HepG2 (cell line): ENCODE data around the gene NYAP2. TPM values are rescaled to one million over a fixed set of nuclear protein-coding genes. Genes with fewer than 3 reads are reported as not detected.

Experiments used
- ATAC-seq: fragments of 200-7000 bp; cut with Tn5 transposase; 3 replicates; pipeline ENCODE4 v1.9.1; 2020; ENCODE audit warnings: mild to moderate bottlenecking, moderate library complexity
- BruUV-seq: library from RNA; stranded (reverse); fragments of 400-500 nt; replicated peaks from 2 replicates; lab custom pipeline; 2021; lab: Mats Ljungman, UMichigan
- CTCF ChIA-PET: fragments of 300-600 bp; formaldehyde crosslinking; extraction: SDS; loops from one replicate; lab custom pipeline; 2021; ENCODE audit warnings: low total read pairs, inconsistent platforms, low intra/inter-chr PET ratio; lab: Yijun Ruan, JAX
- POLR2A ChIA-PET: fragments of 350-600 bp; sonication (Branson Sonifier 250); formaldehyde crosslinking; loops from one replicate; lab custom pipeline; 2020; ENCODE audit warnings: antibody characterized with exemption, inconsistent platforms; lab: Yijun Ruan, JAX
- DNase-seq: peaks from one replicate; pipeline ENCODE4 v3.0.0-alpha.2; 2015; ENCODE audit warnings: low spot score
- FAIRE-seq: peaks from 3 replicates; lab custom pipeline; 2011; peaks lifted over from hg19 to GRCh38; lab: Jason Lieb, UNC
- H2AFZ ChIP-seq: one replicate; pipeline ENCODE4 v1.6.1; 2011; ENCODE audit warnings: low read length, inconsistent platforms
- H3K27ac ChIP-seq: fragments of 300-600 bp; 3 replicates; pipeline ENCODE4 v1.8.0; 2011; ENCODE audit warnings: mixed run types, mild to moderate bottlenecking, mixed read lengths, low read length, inconsistent platforms; ENCODE audit not compliant: insufficient read depth; ENCODE audit errors: extremely low read length
- H3K27me3 ChIP-seq, 2 experiments: fragments of 200-600 bp in 1 of 2; 2 replicates in 1 of 2; 3 replicates in 1 of 2; pipeline versions ENCODE4 v1.6.0 to v1.8.0; 2011; ENCODE audit warnings: low read length in 2 of 2, mild to moderate bottlenecking in 2 of 2, moderate library complexity in 2 of 2, inconsistent platforms in 1 of 2; ENCODE audit not compliant: insufficient read depth in 2 of 2, control insufficient read depth in 1 of 2
- H3K36me3 ChIP-seq, 2 experiments: fragments of 200-600 bp in 1 of 2; replicated peaks in 1 of 2; 2 replicates in 1 of 2; 3 replicates in 1 of 2; pipeline versions ENCODE4 v1.5.1 to v1.8.0; 2011; ENCODE audit warnings: low read length in 2 of 2, inconsistent platforms in 1 of 2; ENCODE audit not compliant: insufficient read depth in 2 of 2, control insufficient read depth in 1 of 2
- H3K4me1 ChIP-seq: 2 replicates; pipeline ENCODE4 v1.5.1; 2012; ENCODE audit warnings: low read length, inconsistent platforms; ENCODE audit not compliant: insufficient read depth
- H3K4me2 ChIP-seq: 2 replicates; pipeline ENCODE4 v1.6.0; 2011; ENCODE audit warnings: low read depth, low read length, inconsistent platforms
- H3K4me3 ChIP-seq, 3 experiments: fragments of 200-600 bp in 1 of 3; sonication (generic), shearing (Covaris generic) in 1 of 3; replicated peaks in 1 of 3; 2 replicates each; pipeline ENCODE4 v1.5.1; 2011 to 2016; ENCODE audit warnings: low read length in 3 of 3, inconsistent platforms in 2 of 3, low read depth in 2 of 3, mild to moderate bottlenecking in 2 of 3, control low read depth in 1 of 3, mixed read lengths in 1 of 3; ENCODE audit not compliant: insufficient read depth in 1 of 3
- H3K79me2 ChIP-seq: one replicate; pipeline ENCODE4 v1.6.1; 2011; ENCODE audit warnings: low read length, inconsistent platforms; ENCODE audit not compliant: insufficient read depth
- H3K9ac ChIP-seq: 2 replicates; pipeline ENCODE4 v1.6.0; 2011; ENCODE audit warnings: mild to moderate bottlenecking, low read depth, low read length, inconsistent platforms; ENCODE audit not compliant: insufficient read depth
- H3K9me3 ChIP-seq: 2 replicates; pipeline ENCODE4 v1.5.1; 2012; ENCODE audit warnings: mild to moderate bottlenecking, low read length
- H4K20me1 ChIP-seq: 2 replicates; pipeline ENCODE4 v1.6.0; 2011; ENCODE audit warnings: inconsistent platforms, mild to moderate bottlenecking, low read length, moderate library complexity; ENCODE audit not compliant: insufficient read depth
- ARID3A ChIP-seq: IDR thresholded peaks from 2 replicates; pipeline ENCODE4 v1.6.1; 2012; ENCODE audit warnings: low read depth, low read length, improper control_type of control experiment
- NFRKB ChIP-seq: fragments of 450-650 bp; IDR thresholded peaks from 2 replicates; pipeline ENCODE4 v1.6.1; 2017
- SMAD9 ChIP-seq: sonication (generic); formaldehyde crosslinking; IDR thresholded peaks from 2 replicates; pipeline ENCODE4 v1.5.1; 2020; ENCODE audit warnings: mild to moderate bottlenecking, missing genetic modification reagents
- WGBS: methylation state at CpG from one replicate; pipeline ENCODE4 v1.1.6; 2017; ENCODE audit warnings: low lambda C conversion rate; 5-methylcytosine and 5-hydroxymethylcytosine counted together
- in situ Hi-C: cut with HindIII; loops from 2 replicates; pipeline ENCODE4 v1.10.0; 2017; ENCODE audit warnings: low pct_unique_long_range_greater_than_20kb; ENCODE audit not compliant: extremely low pct_ligation_motif_present
- intact Hi-C: fragments of 100-400 bp; cut with micrococcal nuclease; formaldehyde crosslinking; loops from one replicate; pipeline ENCODE4 v1.10.0; 2022; ENCODE audit not compliant: unreplicated experiment
- polyA plus RNA-seq, 8 experiments: library from polyadenylated mRNA; depleted of rRNA in 3 of 8; stranded (reverse) in 7 of 8; unstranded in 1 of 8; fragments of >200 nt; fragmentation: Illumina TruSeq in 4 of 8; extraction: Trizol in 4 of 8; gene quantifications; 2 replicates each; pipeline versions ENCODE4 v1.2.1 to v1.2.3, GENCODE V29; 2011 to 2016; ENCODE audit warnings: low read depth in 4 of 8, missing spikeins in 1 of 8, mixed read lengths in 1 of 8; ENCODE audit not compliant: insufficient read depth in 1 of 8
- total RNA-seq, 5 experiments: library from RNA; depleted of rRNA; stranded (reverse); fragments of >200 nt; fragmentation: Illumina TruSeq; extraction: Trizol; gene quantifications; 2 replicates each; pipeline ENCODE4 v1.2.3, GENCODE V29; 2016; ENCODE audit warnings: low read depth in 1 of 5

The NYAP2 gene
- total and polyA plus RNA-seq, 2 of the 13 experiments (the other 11 are each of a cell fraction or from before 2014, with no cell fraction given) = not detected

GRCh38 chr2:225512876-225513540 is 113.5 kb downstream of the NYAP2 start:
- H3K9me3 ChIP-seq = no peaks in the 10 kb centered on the region
- intact Hi-C loops (no loop called here), in situ Hi-C loops (no loop called here)
- H3K79me2 ChIP-seq = no peaks in the 10 kb centered on the region
- ChIA-PET POLR2A (no interaction called here), CTCF (no interaction called here)
- H3K4me2 ChIP-seq = no peak overlapping the region
- no TSS peak for BruUV-seq
- no peaks in the 10 kb centered on the region for H4K20me1 ChIP-seq
- FAIRE-seq = no peak
- no peaks in the 10 kb centered on the region for H3K36me3 ChIP-seq
- WGBS = 19% methylated on average over 9 of the region's 9 CpGs
- H3K4me1 ChIP-seq = no peaks in the 10 kb centered on the region
- H3K4me3 ChIP-seq = no peak overlapping the region
- ATAC-seq = no peak
- no peak overlapping the region for H3K27ac ChIP-seq
- no peak overlapping the region for H3K9ac ChIP-seq
- TF ChIP-seq ARID3A = peak; percentile 10; the same call in 1 of the 2 replicates
- no peak for TF ChIP-seq SMAD9 (CRISPR knock-in tag)
- no peaks in the 10 kb centered on the region for H3K27me3 ChIP-seq
- DNase-seq = peak; percentile 4
- H2AFZ ChIP-seq = no peak overlapping the region

GRCh38 chr2:225515033-225515432 is 115.5 kb downstream of the NYAP2 start:
- Histone ChIP-seq H3K79me2 (no peaks in the 10 kb centered on the region), H3K4me3 (no peak overlapping the region), H3K36me3 (no peaks in the 10 kb centered on the region), H3K9me3 (no peaks in the 10 kb centered on the region), H2AFZ (no peak overlapping the region), H4K20me1 (no peaks in the 10 kb centered on the region), H3K4me1 (no peaks in the 10 kb centered on the region), H3K9ac (no peak overlapping the region), H3K4me2 (no peak overlapping the region), H3K27me3 (no peaks in the 10 kb centered on the region), H3K27ac (no peak overlapping the region)
- intact Hi-C loops = no loop called here
- FAIRE-seq = no peak
- in situ Hi-C loops = no loop called here
- DNase-seq = no peak
- ATAC-seq = no peak
- ChIA-PET POLR2A (no interaction called here), CTCF (no interaction called here)
- no peak for TF ChIP-seq NFRKB
- no TSS peak for BruUV-seq
